GM12872 (cell line): ENCODE results near the gene LRFN5.

Experiments
- CTCF ChIP-seq: IDR thresholded peaks from 3 replicates; pipeline ENCODE4 v1.5.1; 2011; ENCODE audit warnings: low read depth, mild to moderate bottlenecking, low read length, moderate library complexity; ENCODE audit not compliant: insufficient read depth

The LRFN5 gene

GRCh38 chr14:41699486-41699885 lies 92.8 kb downstream of the LRFN5 start:
- TF ChIP-seq CTCF: no peak

GRCh38 chr14:41718477-41719166 lies 111.9 kb downstream of the LRFN5 start:
- no peak for TF ChIP-seq CTCF

- no peak for TF ChIP-seq CTCF
These were observed 132.5 kb downstream of the LRFN5 start for GRCh38 chr14:41739203-41739602.

GRCh38 chr14:41743140-41743539 lies 136.5 kb downstream of the LRFN5 start:
- no peak for TF ChIP-seq CTCF

- TF ChIP-seq CTCF: no peak
These were observed 142.8 kb downstream of the LRFN5 start for GRCh38 chr14:41749429-41749828.

GRCh38 chr14:41758011-41758665 lies 151.5 kb downstream of the LRFN5 start:
- no peak for TF ChIP-seq CTCF

- TF ChIP-seq CTCF: no peak
These were observed 154.5 kb downstream of the LRFN5 start for GRCh38 chr14:41761204-41761603.
